ENCODE results near the gene PITX3. TPM values are rescaled to one million over a fixed set of nuclear protein-coding genes. Genes with fewer than 3 reads are reported as not detected.
"Not testable (repeated sequence)": the region's sequence is repeated elsewhere in the genome, so short reads cannot be mapped to it uniquely, and the experiment has no call there.

PITX3 gene
- total and polyA plus RNA-seq, 5 donors from 2014 or later: not detected

- H3K27me3 ChIP-seq (ENCODE audit: control insufficient read depth, insufficient read depth, low read length): no peaks in the 10 kb centered on the region
- H3K4me3 ChIP-seq (ENCODE audit: low read depth, low read length): no peak overlapping the region
- H3K4me1 Mint-ChIP-seq: peaks cover 13 to 35% (median 16%) of the 10 kb centered on the region in 4 donors
- ATAC-seq (ENCODE audit: low read depth in 2 of 2) (no peak), DNase-seq (no peak)
- H3K4me1 ChIP-seq (ENCODE audit: control insufficient read depth, insufficient read depth, low read length, poor library complexity, severe bottlenecking): peaks cover 7% of the 10 kb centered on the region
- peaks cover 30% of the 10 kb centered on the region for H3K36me3 ChIP-seq (ENCODE audit: control insufficient read depth, insufficient read depth, low read length)
- no peaks in the 10 kb centered on the region for H3K27me3 Mint-ChIP-seq
- H3K9me3 Mint-ChIP-seq: no peaks in the 10 kb centered on the region
- H3K36me3 Mint-ChIP-seq: peaks cover 19% of the 10 kb centered on the region
- H3K27ac ChIP-seq (ENCODE audit: insufficient read depth, low read length, poor library complexity, severe bottlenecking): no peak overlapping the region
- H3K27ac Mint-ChIP-seq: peak overlapping the region in 1 of 3 donors; percentile 76
- no peaks in the 10 kb centered on the region for H3K9me3 ChIP-seq (ENCODE audit: control insufficient read depth in 2 of 2, low read length in 2 of 2)
- H3K4me3 Mint-ChIP-seq: no peak overlapping the region
Measured at GRCh38 chr10:102255404-102255803, 14.1 kb upstream of the PITX3 start.

- Mint-ChIP-seq H3K27ac (no peak overlapping the region), H3K9me3 (no peaks in the 10 kb centered on the region), H3K4me1 (peaks cover 15 to 40% (median 16%) of the 10 kb centered on the region in 4 donors), H3K4me3 (peak overlapping the region in 1 of 4 donors; percentile 15), H3K27me3 (no peaks in the 10 kb centered on the region), H3K36me3 (peaks cover 13% of the 10 kb centered on the region)
- no peak for DNase-seq
- Histone ChIP-seq H3K9me3 (ENCODE audit: control insufficient read depth in 2 of 2, low read length in 2 of 2) (no peaks in the 10 kb centered on the region), H3K27ac (ENCODE audit: insufficient read depth, low read length, poor library complexity, severe bottlenecking) (no peak overlapping the region), H3K36me3 (ENCODE audit: control insufficient read depth, insufficient read depth, low read length) (peaks cover 25% of the 10 kb centered on the region), H3K4me3 (ENCODE audit: low read depth, low read length) (no peak overlapping the region), H3K4me1 (ENCODE audit: control insufficient read depth, insufficient read depth, low read length, poor library complexity, severe bottlenecking) (peaks cover 12% of the 10 kb centered on the region), H3K27me3 (ENCODE audit: control insufficient read depth, insufficient read depth, low read length) (no peaks in the 10 kb centered on the region)
- ATAC-seq (ENCODE audit: low read depth in 2 of 2): no peak
Measured at GRCh38 chr10:102254426-102254825, 13.1 kb upstream of the PITX3 start.

DNA sequence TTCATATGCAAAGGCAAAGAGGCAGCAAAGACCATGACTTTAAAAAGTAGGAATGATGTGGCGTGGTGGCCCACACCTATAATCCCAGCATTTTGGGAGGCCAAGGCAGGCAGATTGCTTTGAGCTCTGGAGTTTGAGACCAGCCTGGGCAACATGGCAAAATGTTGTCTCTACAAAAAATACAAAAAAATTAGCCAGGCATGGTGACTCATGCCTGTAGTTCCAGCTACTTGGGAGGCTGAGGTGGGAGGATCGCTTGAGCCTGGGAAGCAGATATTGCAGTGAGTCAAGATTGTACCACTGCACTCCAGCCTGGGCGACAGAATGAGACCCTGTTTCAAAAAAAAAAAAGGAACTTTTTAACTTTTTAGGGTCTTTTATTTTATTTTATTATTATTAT, 11.2 kb upstream of the PITX3 start:
- H3K4me1 Mint-ChIP-seq: peaks cover 23 to 58% (median 28%) of the 10 kb centered on the region in 4 donors
- H3K36me3 Mint-ChIP-seq: peaks cover 15% of the 10 kb centered on the region
- H3K9me3 ChIP-seq (ENCODE audit: control insufficient read depth in 2 of 2, low read length in 2 of 2); H3K27me3 Mint-ChIP-seq; H3K4me3 ChIP-seq (ENCODE audit: low read depth, low read length); H3K27me3 ChIP-seq (ENCODE audit: control insufficient read depth, insufficient read depth, low read length); ATAC-seq (ENCODE audit: low read depth in 2 of 2); H3K9me3 Mint-ChIP-seq; DNase-seq; H3K4me3 Mint-ChIP-seq; H3K27ac ChIP-seq (ENCODE audit: insufficient read depth, low read length, poor library complexity, severe bottlenecking): not testable (repeated sequence)
- H3K27ac Mint-ChIP-seq: peak overlapping the region in 1 of 3 donors; percentile 26
- Histone ChIP-seq H3K4me1 (ENCODE audit: control insufficient read depth, insufficient read depth, low read length, poor library complexity, severe bottlenecking) (peaks cover 20% of the 10 kb centered on the region), H3K36me3 (ENCODE audit: control insufficient read depth, insufficient read depth, low read length) (peaks cover 17% of the 10 kb centered on the region)

DNA sequence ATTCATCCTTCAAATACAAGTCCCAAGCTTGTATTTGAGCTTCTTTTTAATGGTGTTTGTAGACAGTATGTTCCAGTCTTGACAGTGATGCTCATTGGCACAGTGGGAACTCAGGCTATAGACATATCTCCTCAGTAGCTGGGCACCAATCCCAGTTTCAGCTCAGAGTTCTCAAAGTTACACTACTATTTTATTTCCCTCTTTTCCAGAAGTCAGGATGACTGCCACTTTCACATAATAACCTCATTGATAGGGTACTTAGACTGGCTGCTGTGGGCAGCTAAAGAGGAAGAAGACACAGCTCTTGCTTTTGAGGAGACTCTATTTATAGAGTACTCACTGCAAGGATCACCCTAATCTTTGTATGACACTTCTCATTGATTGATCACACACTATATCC, 6.4 kb upstream of the PITX3 start:
- Histone ChIP-seq H3K27ac (ENCODE audit: insufficient read depth, low read length, poor library complexity, severe bottlenecking) (no peak overlapping the region), H3K9me3 (ENCODE audit: control insufficient read depth in 2 of 2, low read length in 2 of 2) (no peaks in the 10 kb centered on the region), H3K27me3 (ENCODE audit: control insufficient read depth, insufficient read depth, low read length) (no peaks in the 10 kb centered on the region), H3K4me1 (ENCODE audit: control insufficient read depth, insufficient read depth, low read length, poor library complexity, severe bottlenecking) (peaks cover 41% of the 10 kb centered on the region), H3K36me3 (ENCODE audit: control insufficient read depth, insufficient read depth, low read length) (peaks cover 6% of the 10 kb centered on the region), H3K4me3 (ENCODE audit: low read depth, low read length) (peak overlapping the region; percentile 96)
- Mint-ChIP-seq H3K27me3 (no peaks in the 10 kb centered on the region), H3K9me3 (no peaks in the 10 kb centered on the region), H3K4me1 (peaks cover 20 to 66% (median 40%) of the 10 kb centered on the region in 4 donors), H3K4me3 (peak overlapping the region; percentile 82 to 99 (median 94)), H3K27ac (peak overlapping the region in 1 of 3 donors; percentile 95), H3K36me3 (peaks cover 8% of the 10 kb centered on the region)
- ATAC-seq (ENCODE audit: low read depth in 2 of 2): no peak
- DNase-seq: no peak

- H3K4me1 Mint-ChIP-seq: peaks cover 24 to 75% (median 46%) of the 10 kb centered on the region in 4 donors
- Histone ChIP-seq H3K27me3 (ENCODE audit: control insufficient read depth, insufficient read depth, low read length) (peaks cover 7% of the 10 kb centered on the region), H3K9me3 (ENCODE audit: control insufficient read depth in 2 of 2, low read length in 2 of 2) (no peaks in the 10 kb centered on the region), H3K36me3 (ENCODE audit: control insufficient read depth, insufficient read depth, low read length) (peaks cover 6% of the 10 kb centered on the region), H3K4me1 (ENCODE audit: control insufficient read depth, insufficient read depth, low read length, poor library complexity, severe bottlenecking) (peaks cover 53% of the 10 kb centered on the region), H3K27ac (ENCODE audit: insufficient read depth, low read length, poor library complexity, severe bottlenecking) (peak overlapping the region; percentile 89), H3K4me3 (ENCODE audit: low read depth, low read length) (peak overlapping the region; percentile 96)
- H3K27me3 Mint-ChIP-seq: peaks cover 9% of the 10 kb centered on the region
- H3K27ac Mint-ChIP-seq: peak overlapping the region; percentile 0 to 95 (median 90)
- peaks cover 8% of the 10 kb centered on the region for H3K36me3 Mint-ChIP-seq
- DNase-seq (no peak), ATAC-seq (ENCODE audit: low read depth in 2 of 2) (no peak)
- peaks cover 0 to 3% (median 0%) of the 10 kb centered on the region in 7 donors for H3K9me3 Mint-ChIP-seq
- peak overlapping the region; percentile 88 to 99 (median 98) for H3K4me3 Mint-ChIP-seq
Measured at GRCh38 chr10:102246261-102246660, 4.9 kb upstream of the PITX3 start.

DNA sequence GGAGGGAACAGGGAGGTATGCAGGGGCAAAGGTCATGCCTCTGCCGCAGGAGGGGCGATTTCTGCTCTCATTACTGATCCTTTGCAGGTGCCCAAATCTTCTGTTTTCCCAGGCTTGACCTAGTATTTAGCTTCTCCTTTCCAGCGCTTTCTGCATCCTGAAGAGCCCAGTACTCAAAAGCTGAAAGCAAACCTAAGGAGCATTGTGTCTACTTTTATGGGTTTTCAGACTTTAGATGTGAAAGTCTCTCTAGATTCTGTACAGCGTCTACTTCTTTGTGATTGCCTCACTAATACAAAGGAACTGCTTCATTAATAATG, 4.6 kb upstream of the PITX3 start:
- Mint-ChIP-seq H3K4me1 (peaks cover 24 to 75% (median 44%) of the 10 kb centered on the region in 4 donors), H3K36me3 (peaks cover 8% of the 10 kb centered on the region), H3K9me3 (peaks cover 0 to 3% (median 0%) of the 10 kb centered on the region in 7 donors), H3K27me3 (peaks cover 12% of the 10 kb centered on the region), H3K27ac (peak overlapping the region; percentile 0 to 95 (median 90)), H3K4me3 (peak overlapping the region; percentile 88 to 99 (median 98))
- Histone ChIP-seq H3K4me3 (ENCODE audit: low read depth, low read length) (peak overlapping the region; percentile 96), H3K4me1 (ENCODE audit: control insufficient read depth, insufficient read depth, low read length, poor library complexity, severe bottlenecking) (peaks cover 57% of the 10 kb centered on the region), H3K27ac (ENCODE audit: insufficient read depth, low read length, poor library complexity, severe bottlenecking) (peak overlapping the region; percentile 89), H3K27me3 (ENCODE audit: control insufficient read depth, insufficient read depth, low read length) (peaks cover 7% of the 10 kb centered on the region), H3K36me3 (ENCODE audit: control insufficient read depth, insufficient read depth, low read length) (peaks cover 6% of the 10 kb centered on the region), H3K9me3 (ENCODE audit: control insufficient read depth in 2 of 2, low read length in 2 of 2) (no peaks in the 10 kb centered on the region)
- no peak for DNase-seq
- ATAC-seq (ENCODE audit: low read depth in 2 of 2): no peak

- Histone ChIP-seq H3K4me3 (ENCODE audit: low read depth, low read length) (peak within 1 kb of the TSS; percentile 96), H3K27me3 (ENCODE audit: control insufficient read depth, insufficient read depth, low read length) (peaks cover 7% of the 10 kb centered on the region), H3K27ac (ENCODE audit: insufficient read depth, low read length, poor library complexity, severe bottlenecking) (peak within 1 kb of the TSS; percentile 89), H3K36me3 (ENCODE audit: control insufficient read depth, insufficient read depth, low read length) (peaks cover 4% of the 10 kb centered on the region), H3K9me3 (ENCODE audit: control insufficient read depth in 2 of 2, low read length in 2 of 2) (no peaks in the 10 kb centered on the region), H3K4me1 (ENCODE audit: control insufficient read depth, insufficient read depth, low read length, poor library complexity, severe bottlenecking) (peaks cover 58% of the 10 kb centered on the region)
- ATAC-seq (ENCODE audit: low read depth in 2 of 2) (peak; percentile 89 to 91), DNase-seq (peak; percentile 87 to 99 (median 97))
- peak within 1 kb of the TSS; percentile 85 to 95 (median 90) for H3K27ac Mint-ChIP-seq
- peak within 1 kb of the TSS; percentile 88 to 99 (median 98) for H3K4me3 Mint-ChIP-seq
- H3K36me3 Mint-ChIP-seq: peaks cover 8% of the 10 kb centered on the region
- peaks cover 18% of the 10 kb centered on the region for H3K27me3 Mint-ChIP-seq
- H3K9me3 Mint-ChIP-seq: peaks cover 0 to 3% (median 0%) of the 10 kb centered on the region in 7 donors
- H3K4me1 Mint-ChIP-seq: peaks cover 24 to 76% (median 43%) of the 10 kb centered on the region in 4 donors
Measured at GRCh38 chr10:102245082-102245931, 4.0 kb upstream of the PITX3 start, which contains the start of gene GBF1. Gene GBF1 (plus strand): TSS chr10:102245532. CDS start chr10:102258939, 13,407 bp downstream.
